Thyroid gland (tissue), 4 donors: ENCODE results near the gene NPHP4.

Source experiments
- POLR2A ChIP-seq, 2 donors: fragments of 450-650 bp; IDR thresholded peaks; one replicate each; pipeline ENCODE4 v1.6.1; 2017; ENCODE audit warnings: antibody characterized with exemption in 2 of 2, mild to moderate bottlenecking in 2 of 2, moderate library complexity in 1 of 2
- TF ChIP-seq, protein P1 (sequence below), 6 experiments: fragments of 200-600 bp in 3 of 6; fragments of 450-650 bp in 3 of 6; sonication (generic) in 3 of 6; IDR thresholded peaks; one replicate each; pipeline ENCODE4 v1.5.1; 2016 to 2019; ENCODE audit warnings: antibody characterized with exemption in 6 of 6, mild to moderate bottlenecking in 2 of 6, inconsistent platforms in 1 of 6, moderate library complexity in 1 of 6

DNA sequence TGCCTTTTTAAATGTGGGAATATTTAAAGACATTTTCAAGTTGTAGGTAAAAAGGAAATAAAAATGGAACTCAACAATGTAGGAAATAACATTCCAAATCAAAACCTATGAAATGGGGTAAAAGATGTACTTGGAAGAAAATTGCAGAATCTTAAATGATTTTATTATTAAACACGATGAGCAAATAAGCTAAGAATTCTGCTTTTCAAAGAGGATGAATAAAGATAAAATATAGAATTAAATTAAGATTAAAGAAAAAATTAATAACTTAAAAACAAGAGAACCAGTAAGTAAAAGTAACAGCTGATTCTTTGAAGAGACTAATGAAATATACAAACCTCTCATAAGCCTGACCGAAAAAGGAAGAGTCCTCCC lies 74.0 kb downstream of the NPHP4 start:
- TF ChIP-seq, protein P1, sequence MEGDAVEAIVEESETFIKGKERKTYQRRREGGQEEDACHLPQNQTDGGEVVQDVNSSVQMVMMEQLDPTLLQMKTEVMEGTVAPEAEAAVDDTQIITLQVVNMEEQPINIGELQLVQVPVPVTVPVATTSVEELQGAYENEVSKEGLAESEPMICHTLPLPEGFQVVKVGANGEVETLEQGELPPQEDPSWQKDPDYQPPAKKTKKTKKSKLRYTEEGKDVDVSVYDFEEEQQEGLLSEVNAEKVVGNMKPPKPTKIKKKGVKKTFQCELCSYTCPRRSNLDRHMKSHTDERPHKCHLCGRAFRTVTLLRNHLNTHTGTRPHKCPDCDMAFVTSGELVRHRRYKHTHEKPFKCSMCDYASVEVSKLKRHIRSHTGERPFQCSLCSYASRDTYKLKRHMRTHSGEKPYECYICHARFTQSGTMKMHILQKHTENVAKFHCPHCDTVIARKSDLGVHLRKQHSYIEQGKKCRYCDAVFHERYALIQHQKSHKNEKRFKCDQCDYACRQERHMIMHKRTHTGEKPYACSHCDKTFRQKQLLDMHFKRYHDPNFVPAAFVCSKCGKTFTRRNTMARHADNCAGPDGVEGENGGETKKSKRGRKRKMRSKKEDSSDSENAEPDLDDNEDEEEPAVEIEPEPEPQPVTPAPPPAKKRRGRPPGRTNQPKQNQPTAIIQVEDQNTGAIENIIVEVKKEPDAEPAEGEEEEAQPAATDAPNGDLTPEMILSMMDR (IDR thresholded peaks at IDR 0.05) = no peak
- TF ChIP-seq POLR2A (IDR thresholded peaks at IDR 0.05) = no peak
